ENCODE results near the gene RAB17.

GRCh38 chr2:237547841-237548416 is 42.6 kb downstream of the RAB17 start:
- TF ChIP-seq CTCF (IDR thresholded peaks at IDR 0.05): no peak
- TF ChIP-seq POLR2A (IDR thresholded peaks at IDR 0.05): no peak

Measured in thyroid gland (tissue), 4 donors.